Stimulated activated naive CD8-positive, alpha-beta T cell treated with anti-CD3 and anti-CD28 coated beads, Interleukin-15, amount 100 ng/mL, for 72 hours (primary cell): ENCODE results near the gene PEX5L.

ENCODE experiments used
- ATAC-seq: fragments of 150-1000 bp; cut with Tn5 transposase; 2 replicates; pipeline ENCODE4 v1.10.0; 2021; ENCODE audit warnings: mild to moderate bottlenecking, moderate library complexity
- DNase-seq, 2 donors: peaks; one replicate each; pipeline ENCODE4 v3.0.0; 2021 to 2022
- H3K27ac Mint-ChIP-seq, 2 donors: one replicate each; pipeline ENCODE4 v1.8.0; 2022; ENCODE audit warnings: mild to moderate bottlenecking in 2 of 2, mixed read lengths in 2 of 2, moderate library complexity in 2 of 2
- H3K27me3 Mint-ChIP-seq: one replicate; pipeline ENCODE4 v1.8.0; 2022; ENCODE audit warnings: mixed read lengths
- H3K4me1 Mint-ChIP-seq: one replicate; pipeline ENCODE4 v1.8.0; 2022; ENCODE audit warnings: mild to moderate bottlenecking, mixed read lengths
- H3K4me3 Mint-ChIP-seq, 2 donors: one replicate each; pipeline ENCODE4 v1.8.0; 2022; ENCODE audit warnings: mild to moderate bottlenecking in 2 of 2, mixed read lengths in 2 of 2, moderate library complexity in 1 of 2
- H3K9me3 Mint-ChIP-seq, 2 donors: one replicate each; pipeline ENCODE4 v1.8.0; 2022; ENCODE audit warnings: mixed read lengths in 2 of 2

The PEX5L gene

GRCh38 chr3:179907784-179908482, 128.8 kb downstream of the PEX5L start:
- Mint-ChIP-seq H3K4me1 (no peaks in the 10 kb centered on the region), H3K9me3 (no peaks in the 10 kb centered on the region), H3K27me3 (no peaks in the 10 kb centered on the region), H3K4me3 (no peak overlapping the region), H3K27ac (no peak overlapping the region)
- DNase-seq (no peak), ATAC-seq (no peak)

- DNase-seq, result no peak
- Mint-ChIP-seq H3K4me3 (no peak overlapping the region), H3K27ac (no peak overlapping the region)
These were observed 134.7 kb downstream of the PEX5L start for GRCh38 chr3:179902061-179902460.

GRCh38 chr3:179898024-179898423, 138.7 kb downstream of the PEX5L start:
- H3K27ac Mint-ChIP-seq, result no peak overlapping the region
- no peaks in the 10 kb centered on the region for H3K4me1 Mint-ChIP-seq
- H3K4me3 Mint-ChIP-seq, result no peak overlapping the region
- no peaks in the 10 kb centered on the region for H3K27me3 Mint-ChIP-seq
- no peaks in the 10 kb centered on the region for H3K9me3 Mint-ChIP-seq
- no peak for ATAC-seq
- DNase-seq, result no peak

More at GRCh38 chr3:179902061-179902460, 134.7 kb downstream of the PEX5L start:
- no peaks in the 10 kb centered on the region for H3K4me1 Mint-ChIP-seq
- ATAC-seq, result no peak
- no peaks in the 10 kb centered on the region for H3K9me3 Mint-ChIP-seq
- no peaks in the 10 kb centered on the region for H3K27me3 Mint-ChIP-seq

- no peaks in the 10 kb centered on the region for H3K27me3 Mint-ChIP-seq
- H3K4me1 Mint-ChIP-seq, result no peaks in the 10 kb centered on the region
- no peak for ATAC-seq
- no peak overlapping the region for H3K27ac Mint-ChIP-seq
- DNase-seq, result no peak
- H3K4me3 Mint-ChIP-seq, result no peak overlapping the region
- H3K9me3 Mint-ChIP-seq, result no peaks in the 10 kb centered on the region
These were observed 139.5 kb downstream of the PEX5L start for GRCh38 chr3:179897231-179897630.

GRCh38 chr3:179896507-179896906, 140.2 kb downstream of the PEX5L start:
- H3K4me3 Mint-ChIP-seq, result no peak overlapping the region

GRCh38 chr3:179895330-179895729, 141.4 kb downstream of the PEX5L start:
- no peaks in the 10 kb centered on the region for H3K4me1 Mint-ChIP-seq
- no peaks in the 10 kb centered on the region for H3K9me3 Mint-ChIP-seq
- ATAC-seq (no peak), DNase-seq (no peak)
- no peaks in the 10 kb centered on the region for H3K27me3 Mint-ChIP-seq
- H3K4me3 Mint-ChIP-seq, result no peak overlapping the region
- no peak overlapping the region for H3K27ac Mint-ChIP-seq

More at GRCh38 chr3:179896507-179896906, 140.2 kb downstream of the PEX5L start:
- ATAC-seq (no peak), DNase-seq (no peak)
- Mint-ChIP-seq H3K4me1 (no peaks in the 10 kb centered on the region), H3K9me3 (no peaks in the 10 kb centered on the region), H3K27me3 (no peaks in the 10 kb centered on the region), H3K27ac (no peak overlapping the region)

GRCh38 chr3:179887295-179887943, 149.3 kb downstream of the PEX5L start:
- Mint-ChIP-seq H3K4me1 (peaks cover 7% of the 10 kb centered on the region), H3K27me3 (no peaks in the 10 kb centered on the region), H3K27ac (no peak overlapping the region), H3K4me3 (no peak overlapping the region), H3K9me3 (no peaks in the 10 kb centered on the region)
- no peak for DNase-seq
- ATAC-seq, result no peak

- Mint-ChIP-seq H3K9me3 (no peaks in the 10 kb centered on the region), H3K27me3 (no peaks in the 10 kb centered on the region), H3K4me3 (no peak overlapping the region), H3K4me1 (peaks cover 10% of the 10 kb centered on the region), H3K27ac (no peak overlapping the region)
- ATAC-seq (no peak), DNase-seq (no peak)
These were observed 150.8 kb downstream of the PEX5L start for GRCh38 chr3:179885950-179886349.

GRCh38 chr3:179884136-179884535, 152.6 kb downstream of the PEX5L start:
- Mint-ChIP-seq H3K27me3 (no peaks in the 10 kb centered on the region), H3K9me3 (no peaks in the 10 kb centered on the region), H3K4me3 (no peak overlapping the region), H3K27ac (no peak overlapping the region), H3K4me1 (peaks cover 10% of the 10 kb centered on the region)
- ATAC-seq (no peak), DNase-seq (no peak)

- H3K4me1 Mint-ChIP-seq, result peaks cover 10% of the 10 kb centered on the region
- H3K9me3 Mint-ChIP-seq, result no peaks in the 10 kb centered on the region
- H3K27me3 Mint-ChIP-seq, result no peaks in the 10 kb centered on the region
- H3K4me3 Mint-ChIP-seq, result no peak overlapping the region
- no peak overlapping the region for H3K27ac Mint-ChIP-seq
- DNase-seq, result no peak
- ATAC-seq, result peak; percentile 49
These were observed 154.4 kb downstream of the PEX5L start for GRCh38 chr3:179882292-179882691.

- Mint-ChIP-seq H3K9me3 (no peaks in the 10 kb centered on the region), H3K27me3 (no peaks in the 10 kb centered on the region), H3K4me3 (no peak overlapping the region), H3K4me1 (peaks cover 10% of the 10 kb centered on the region), H3K27ac (no peak overlapping the region)
- DNase-seq, result no peak
- ATAC-seq, result no peak
These were observed 154.9 kb downstream of the PEX5L start for GRCh38 chr3:179881791-179882190.

- no peaks in the 10 kb centered on the region for H3K27me3 Mint-ChIP-seq
- peaks cover 10% of the 10 kb centered on the region for H3K4me1 Mint-ChIP-seq
- H3K27ac Mint-ChIP-seq, result no peak overlapping the region
- H3K9me3 Mint-ChIP-seq, result no peaks in the 10 kb centered on the region
- no peak overlapping the region for H3K4me3 Mint-ChIP-seq
- DNase-seq (no peak), ATAC-seq (no peak)
These were observed 155.9 kb downstream of the PEX5L start for GRCh38 chr3:179880868-179881267.

GRCh38 chr3:179876440-179876839, 160.3 kb downstream of the PEX5L start:
- Mint-ChIP-seq H3K27ac (no peak overlapping the region), H3K9me3 (no peaks in the 10 kb centered on the region), H3K27me3 (no peaks in the 10 kb centered on the region), H3K4me1 (no peaks in the 10 kb centered on the region), H3K4me3 (no peak overlapping the region)
- ATAC-seq (no peak), DNase-seq (no peak)

GRCh38 chr3:179872842-179873241, 163.9 kb downstream of the PEX5L start:
- DNase-seq (no peak), ATAC-seq (no peak)
- H3K27ac Mint-ChIP-seq, result no peak overlapping the region
- no peak overlapping the region for H3K4me3 Mint-ChIP-seq
- no peaks in the 10 kb centered on the region for H3K27me3 Mint-ChIP-seq
- no peaks in the 10 kb centered on the region for H3K9me3 Mint-ChIP-seq
- H3K4me1 Mint-ChIP-seq, result no peaks in the 10 kb centered on the region

GRCh38 chr3:179871782-179872181, 165.0 kb downstream of the PEX5L start:
- ATAC-seq (no peak), DNase-seq (no peak)
- Mint-ChIP-seq H3K9me3 (no peaks in the 10 kb centered on the region), H3K27ac (no peak overlapping the region), H3K4me3 (no peak overlapping the region), H3K4me1 (no peaks in the 10 kb centered on the region), H3K27me3 (no peaks in the 10 kb centered on the region)

- H3K27me3 Mint-ChIP-seq, result no peaks in the 10 kb centered on the region
- ATAC-seq, result no peak
- no peaks in the 10 kb centered on the region for H3K4me1 Mint-ChIP-seq
- H3K4me3 Mint-ChIP-seq, result no peak overlapping the region
- no peaks in the 10 kb centered on the region for H3K9me3 Mint-ChIP-seq
- no peak for DNase-seq
- H3K27ac Mint-ChIP-seq, result no peak overlapping the region
These were observed 168.0 kb downstream of the PEX5L start for GRCh38 chr3:179868715-179869114.

- no peaks in the 10 kb centered on the region for H3K4me1 Mint-ChIP-seq
- DNase-seq, result no peak
- no peak overlapping the region for H3K4me3 Mint-ChIP-seq
- H3K27me3 Mint-ChIP-seq, result no peaks in the 10 kb centered on the region
- H3K9me3 Mint-ChIP-seq, result peaks cover 0 to 2% of the 10 kb centered on the region in 2 donors
- no peak overlapping the region for H3K27ac Mint-ChIP-seq
- ATAC-seq, result no peak
These were observed 168.8 kb downstream of the PEX5L start for GRCh38 chr3:179867961-179868360.
